ENCODE results near the gene TTC12. TPM values are rescaled to one million over a fixed set of nuclear protein-coding genes. Genes with fewer than 3 reads are reported as not detected.

The TTC12 gene
- polyA plus RNA-seq, 1 donor from 2014 or later: 4.2 TPM

DNA sequence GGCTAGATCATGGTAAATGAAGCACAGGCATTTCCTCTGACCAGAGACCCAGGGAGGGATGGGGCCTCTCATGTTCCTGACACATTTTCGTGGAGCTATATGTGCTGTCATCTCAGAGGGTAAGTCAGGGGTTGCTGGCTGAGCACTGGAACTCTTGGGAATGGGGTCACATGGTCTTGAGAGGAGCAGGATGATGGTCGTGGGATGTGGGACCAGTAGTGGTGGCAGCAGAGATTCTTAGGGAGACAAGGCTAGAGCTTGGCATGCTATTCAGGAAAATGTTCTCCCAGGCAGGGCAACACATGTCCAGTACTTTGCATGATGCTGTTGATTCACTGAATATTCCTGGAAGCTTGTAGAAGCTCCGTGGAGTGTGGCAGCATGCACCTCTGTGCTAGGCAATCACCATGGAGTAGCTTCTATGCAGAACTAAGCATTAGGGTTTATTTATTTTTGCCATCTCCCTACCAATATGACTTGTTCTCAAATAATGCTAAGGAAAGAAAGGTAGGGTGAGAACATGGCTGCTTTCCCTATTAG, 31.4 kb upstream of the TTC12 start:
- Histone ChIP-seq H3K4me3 (ENCODE audit: low read length) (no peak overlapping the region), H3F3A (ENCODE audit: insufficient read depth, low read length, poor library complexity, severe bottlenecking) (no peaks in the 10 kb centered on the region), H3K9me3 (ENCODE audit: low read length) (no peaks in the 10 kb centered on the region), H3K27me3 (ENCODE audit: insufficient read depth, low read depth, low read length) (no peaks in the 10 kb centered on the region), H3K79me2 (replicated peaks; ENCODE audit: insufficient read depth, low read length) (no peaks in the 10 kb centered on the region), H4K20me1 (ENCODE audit: insufficient read depth) (no peaks in the 10 kb centered on the region), H3K9ac (ENCODE audit: low read length) (no peak overlapping the region), H3K36me3 (ENCODE audit: insufficient read depth, low read length) (peaks cover 4% of the 10 kb centered on the region), H2AFZ (ENCODE audit: low read depth, low read length) (no peak overlapping the region), H3K27ac (ENCODE audit: low read length) (no peak overlapping the region), H3K4me2 (ENCODE audit: low read length) (no peak overlapping the region), H3K9me2 (ENCODE audit: insufficient read depth, low read length) (no peaks in the 10 kb centered on the region)
- TF ChIP-seq POLR2AphosphoS5 (IDR thresholded peaks at IDR 0.05) (no peak), EP300 (conservative IDR thresholded peaks at IDR 0.05; ENCODE audit: poor library complexity, severe bottlenecking) (no peak), RAD21 (conservative IDR thresholded peaks at IDR 0.05) (no peak), CTCF (IDR thresholded peaks at IDR 0.05; ENCODE audit: poor library complexity, severe bottlenecking) (no peak), TAF1 (IDR thresholded peaks at IDR 0.05; ENCODE audit: low read depth) (no peak), MXI1 (conservative IDR thresholded peaks at IDR 0.05; ENCODE audit: poor library complexity, severe bottlenecking) (no peak), EZH2 (IDR thresholded peaks at IDR 0.05; ENCODE audit: borderline replicate concordance, insufficient read depth, low read length, poor library complexity, severe bottlenecking) (no peak), SMC3 (conservative IDR thresholded peaks at IDR 0.05; ENCODE audit: poor library complexity) (no peak)
- TF ChIP-seq, protein P1, sequence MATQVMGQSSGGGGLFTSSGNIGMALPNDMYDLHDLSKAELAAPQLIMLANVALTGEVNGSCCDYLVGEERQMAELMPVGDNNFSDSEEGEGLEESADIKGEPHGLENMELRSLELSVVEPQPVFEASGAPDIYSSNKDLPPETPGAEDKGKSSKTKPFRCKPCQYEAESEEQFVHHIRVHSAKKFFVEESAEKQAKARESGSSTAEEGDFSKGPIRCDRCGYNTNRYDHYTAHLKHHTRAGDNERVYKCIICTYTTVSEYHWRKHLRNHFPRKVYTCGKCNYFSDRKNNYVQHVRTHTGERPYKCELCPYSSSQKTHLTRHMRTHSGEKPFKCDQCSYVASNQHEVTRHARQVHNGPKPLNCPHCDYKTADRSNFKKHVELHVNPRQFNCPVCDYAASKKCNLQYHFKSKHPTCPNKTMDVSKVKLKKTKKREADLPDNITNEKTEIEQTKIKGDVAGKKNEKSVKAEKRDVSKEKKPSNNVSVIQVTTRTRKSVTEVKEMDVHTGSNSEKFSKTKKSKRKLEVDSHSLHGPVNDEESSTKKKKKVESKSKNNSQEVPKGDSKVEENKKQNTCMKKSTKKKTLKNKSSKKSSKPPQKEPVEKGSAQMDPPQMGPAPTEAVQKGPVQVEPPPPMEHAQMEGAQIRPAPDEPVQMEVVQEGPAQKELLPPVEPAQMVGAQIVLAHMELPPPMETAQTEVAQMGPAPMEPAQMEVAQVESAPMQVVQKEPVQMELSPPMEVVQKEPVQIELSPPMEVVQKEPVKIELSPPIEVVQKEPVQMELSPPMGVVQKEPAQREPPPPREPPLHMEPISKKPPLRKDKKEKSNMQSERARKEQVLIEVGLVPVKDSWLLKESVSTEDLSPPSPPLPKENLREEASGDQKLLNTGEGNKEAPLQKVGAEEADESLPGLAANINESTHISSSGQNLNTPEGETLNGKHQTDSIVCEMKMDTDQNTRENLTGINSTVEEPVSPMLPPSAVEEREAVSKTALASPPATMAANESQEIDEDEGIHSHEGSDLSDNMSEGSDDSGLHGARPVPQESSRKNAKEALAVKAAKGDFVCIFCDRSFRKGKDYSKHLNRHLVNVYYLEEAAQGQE (IDR thresholded peaks at IDR 0.05; ENCODE audit: borderline replicate concordance): no peak

DNA sequence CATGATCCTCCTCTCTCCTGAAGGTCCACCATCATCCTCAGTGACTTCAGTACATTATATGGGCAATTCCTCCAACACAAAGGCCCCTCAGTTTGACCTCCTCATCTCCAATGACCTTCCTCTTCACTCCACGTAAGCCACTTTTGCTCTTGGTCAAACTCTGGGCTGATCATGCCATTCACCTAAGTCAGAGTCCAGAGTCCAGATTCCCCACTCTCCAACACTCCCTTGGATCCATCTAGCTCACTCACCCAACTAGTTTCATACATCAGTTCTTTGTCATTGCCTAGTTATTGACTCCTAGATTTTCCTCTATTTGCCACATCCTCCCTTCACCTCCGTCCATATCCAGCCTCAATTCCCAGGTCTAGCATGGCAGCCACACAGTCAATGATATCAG, 30.5 kb upstream of the TTC12 start:
- no peak overlapping the region for H2AFZ ChIP-seq (ENCODE audit: low read depth, low read length)

More for the DNA sequence above, 30.5 kb upstream of the TTC12 start:
- no peak overlapping the region for H3K9ac ChIP-seq (ENCODE audit: low read length)
- H3K9me3 ChIP-seq (ENCODE audit: low read length): no peaks in the 10 kb centered on the region
- H3K27ac ChIP-seq (ENCODE audit: low read length): no peak overlapping the region
- H4K20me1 ChIP-seq (ENCODE audit: insufficient read depth): no peaks in the 10 kb centered on the region
- H3K79me2 ChIP-seq (replicated peaks; ENCODE audit: insufficient read depth, low read length): no peaks in the 10 kb centered on the region
- no peaks in the 10 kb centered on the region for H3K27me3 ChIP-seq (ENCODE audit: insufficient read depth, low read depth, low read length)
- no peak overlapping the region for H3K4me2 ChIP-seq (ENCODE audit: low read length)
- H3K36me3 ChIP-seq (ENCODE audit: insufficient read depth, low read length): peaks cover 4% of the 10 kb centered on the region
- no peaks in the 10 kb centered on the region for H3K9me2 ChIP-seq (ENCODE audit: insufficient read depth, low read length)
- no peaks in the 10 kb centered on the region for H3F3A ChIP-seq (ENCODE audit: insufficient read depth, low read length, poor library complexity, severe bottlenecking)
- no peak for TF ChIP-seq SMC3 (conservative IDR thresholded peaks at IDR 0.05; ENCODE audit: poor library complexity)
- no peak for TF ChIP-seq MXI1 (conservative IDR thresholded peaks at IDR 0.05; ENCODE audit: poor library complexity, severe bottlenecking)
- no peak for TF ChIP-seq CTCF (IDR thresholded peaks at IDR 0.05; ENCODE audit: poor library complexity, severe bottlenecking)
- TF ChIP-seq, protein P1 (IDR thresholded peaks at IDR 0.05; ENCODE audit: borderline replicate concordance): no peak
- no peak for TF ChIP-seq EP300 (conservative IDR thresholded peaks at IDR 0.05; ENCODE audit: poor library complexity, severe bottlenecking)
- TF ChIP-seq RAD21 (conservative IDR thresholded peaks at IDR 0.05): no peak
- no peak for TF ChIP-seq TAF1 (IDR thresholded peaks at IDR 0.05; ENCODE audit: low read depth)
- no peak for TF ChIP-seq EZH2 (IDR thresholded peaks at IDR 0.05; ENCODE audit: borderline replicate concordance, insufficient read depth, low read length, poor library complexity, severe bottlenecking)
- TF ChIP-seq POLR2AphosphoS5 (IDR thresholded peaks at IDR 0.05): no peak
- no peak overlapping the region for H3K4me3 ChIP-seq (ENCODE audit: low read length)
